Mononuclear cell (primary cell): Measurements from ENCODE around the gene SPTLC3. TPM values are rescaled to one million over a fixed set of nuclear protein-coding genes. Genes with fewer than 3 reads are reported as not detected.

Source experiments
- H3K27me3 ChIP-seq: 2 replicates; pipeline ENCODE4 v1.6.0; 2011; ENCODE audit warnings: low read length, control low read depth; ENCODE audit not compliant: insufficient read depth
- H3K4me1 ChIP-seq: 2 replicates; pipeline ENCODE4 v1.5.1; 2011; ENCODE audit warnings: mild to moderate bottlenecking, low read length, control low read depth; ENCODE audit not compliant: insufficient read depth
- H3K4me3 ChIP-seq: 2 replicates; pipeline ENCODE4 v1.5.1; 2011; ENCODE audit warnings: mild to moderate bottlenecking, low read length, moderate library complexity
- H3K9me3 ChIP-seq: 2 replicates; pipeline ENCODE4 v1.5.1; 2011; ENCODE audit warnings: low read depth, mild to moderate bottlenecking, control low read depth, low read length
- total RNA-seq: library from RNA; depleted of rRNA; stranded (reverse); fragments of >200 nt; gene quantifications from one replicate; pipeline ENCODE4 v1.2.3, GENCODE V29; 2012

The SPTLC3 gene
- total RNA-seq, 1 donor = 1.0 TPM

DNA sequence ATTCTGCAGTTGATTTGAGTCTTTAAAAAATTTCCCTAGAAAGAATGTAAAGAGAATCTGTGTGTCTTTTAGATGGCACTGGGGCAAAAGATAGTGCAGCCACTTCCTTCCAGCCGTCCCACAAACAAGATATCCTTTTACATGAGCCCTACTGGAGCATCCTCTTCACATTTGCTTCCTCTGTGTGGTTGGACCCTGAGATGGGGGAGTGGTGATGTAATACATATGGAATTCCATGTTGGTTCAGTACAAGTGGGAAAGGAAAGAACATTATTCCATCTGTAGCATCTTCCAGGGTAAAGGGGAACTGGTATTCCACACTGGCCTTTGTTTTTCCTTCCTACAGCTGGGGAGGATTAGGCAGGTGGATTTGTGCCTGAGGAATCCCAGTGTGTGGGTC lies 133.4 kb downstream of the SPTLC3 start:
- Histone ChIP-seq H3K9me3 (no peaks in the 10 kb centered on the region), H3K4me1 (no peaks in the 10 kb centered on the region), H3K4me3 (no peak overlapping the region), H3K27me3 (no peaks in the 10 kb centered on the region)

- Histone ChIP-seq H3K27me3 (no peaks in the 10 kb centered on the region), H3K4me1 (no peaks in the 10 kb centered on the region), H3K9me3 (no peaks in the 10 kb centered on the region), H3K4me3 (no peak overlapping the region)
These were observed 138.5 kb downstream of the SPTLC3 start for GRCh38 chr20:13147071-13147963.

DNA sequence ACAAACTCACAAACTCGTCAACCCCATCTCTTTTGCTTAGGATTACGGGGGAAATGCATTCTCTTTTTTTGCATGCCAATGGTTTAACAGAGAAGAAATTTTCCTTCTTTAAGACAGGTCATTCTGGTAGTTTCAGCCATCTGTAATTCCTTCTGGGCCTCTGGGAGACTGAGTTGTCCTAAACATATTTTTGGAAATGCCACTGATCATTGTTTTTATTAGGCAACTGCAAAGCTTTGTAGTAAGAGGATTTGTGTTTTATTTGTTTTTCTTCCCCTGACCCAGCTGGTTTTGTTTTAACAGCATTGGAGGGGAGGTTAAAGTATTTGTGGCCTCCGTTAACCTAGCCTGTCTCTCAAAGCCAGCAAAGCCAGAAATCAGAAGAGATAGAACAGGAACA lies 139.2 kb downstream of the SPTLC3 start:
- H3K4me1 ChIP-seq = no peaks in the 10 kb centered on the region
- H3K27me3 ChIP-seq = no peaks in the 10 kb centered on the region
- H3K4me3 ChIP-seq = no peak overlapping the region
- H3K9me3 ChIP-seq = no peaks in the 10 kb centered on the region

GRCh38 chr20:13148402-13148801 lies 139.6 kb downstream of the SPTLC3 start:
- Histone ChIP-seq H3K4me1 (no peaks in the 10 kb centered on the region), H3K27me3 (no peaks in the 10 kb centered on the region), H3K4me3 (no peak overlapping the region), H3K9me3 (no peaks in the 10 kb centered on the region)

DNA sequence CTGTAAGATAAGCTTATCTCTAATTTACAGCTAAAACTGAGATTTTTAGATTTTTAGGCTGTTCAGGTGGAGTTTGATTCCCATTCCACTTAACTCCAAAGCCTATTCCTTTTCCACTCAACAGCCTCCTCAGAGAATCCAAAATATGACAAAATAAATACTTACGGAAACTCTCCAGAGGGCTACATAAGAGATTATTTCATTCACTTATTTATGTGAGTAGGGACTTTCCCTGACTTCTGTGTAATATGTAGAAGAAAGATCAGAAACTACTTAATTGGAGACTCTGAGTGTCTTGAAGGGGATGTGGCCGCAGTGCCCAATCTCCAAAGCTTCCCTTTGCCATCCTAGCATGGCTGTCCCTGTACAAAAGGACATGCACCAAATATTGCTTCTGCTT lies 140.2 kb downstream of the SPTLC3 start:
- no peaks in the 10 kb centered on the region for H3K27me3 ChIP-seq
- no peaks in the 10 kb centered on the region for H3K9me3 ChIP-seq
- no peak overlapping the region for H3K4me3 ChIP-seq
- no peaks in the 10 kb centered on the region for H3K4me1 ChIP-seq

- Histone ChIP-seq H3K4me3 (no peak overlapping the region), H3K9me3 (no peaks in the 10 kb centered on the region), H3K4me1 (no peaks in the 10 kb centered on the region), H3K27me3 (no peaks in the 10 kb centered on the region)
These were observed 140.8 kb downstream of the SPTLC3 start for GRCh38 chr20:13149371-13150105.

GRCh38 chr20:13158369-13158768 lies 149.6 kb downstream of the SPTLC3 start:
- no peaks in the 10 kb centered on the region for H3K9me3 ChIP-seq
- H3K4me3 ChIP-seq = no peak overlapping the region
- H3K4me1 ChIP-seq = no peaks in the 10 kb centered on the region
- no peaks in the 10 kb centered on the region for H3K27me3 ChIP-seq

GRCh38 chr20:13159889-13160288 lies 151.1 kb downstream of the SPTLC3 start:
- Histone ChIP-seq H3K4me3 (no peak overlapping the region), H3K4me1 (no peaks in the 10 kb centered on the region)

GRCh38 chr20:13165203-13165602 lies 156.4 kb downstream of the SPTLC3 start:
- H3K4me3 ChIP-seq = no peak overlapping the region
- H3K4me1 ChIP-seq = no peaks in the 10 kb centered on the region
- H3K27me3 ChIP-seq = no peaks in the 10 kb centered on the region

More at GRCh38 chr20:13159889-13160288, 151.1 kb downstream of the SPTLC3 start:
- Histone ChIP-seq H3K9me3 (no peaks in the 10 kb centered on the region), H3K27me3 (no peaks in the 10 kb centered on the region)

DNA sequence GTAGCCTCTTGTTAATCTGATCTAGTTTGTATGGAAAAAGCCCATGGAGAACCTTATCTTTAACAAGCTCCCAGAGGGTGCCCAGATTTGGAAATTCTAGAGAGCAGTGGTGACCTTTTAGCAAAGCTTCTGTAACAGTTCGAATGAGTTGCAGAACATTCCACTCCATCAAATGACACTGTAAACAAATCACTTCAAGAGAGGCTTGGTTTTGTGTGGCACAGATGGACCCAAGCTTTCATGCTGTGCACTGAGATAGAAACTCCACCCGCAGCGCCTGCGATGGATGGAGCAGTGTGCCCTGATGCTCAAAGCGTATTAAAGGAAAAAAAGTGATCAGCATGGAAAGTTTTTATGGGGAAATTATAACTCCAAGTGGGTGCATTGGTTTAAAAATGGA lies 157.2 kb downstream of the SPTLC3 start:
- no peaks in the 10 kb centered on the region for H3K27me3 ChIP-seq
- H3K9me3 ChIP-seq = no peaks in the 10 kb centered on the region
- no peaks in the 10 kb centered on the region for H3K4me1 ChIP-seq
- no peak overlapping the region for H3K4me3 ChIP-seq

More at GRCh38 chr20:13165203-13165602, 156.4 kb downstream of the SPTLC3 start:
- H3K9me3 ChIP-seq = no peaks in the 10 kb centered on the region

GRCh38 chr20:13166437-13166836 lies 157.7 kb downstream of the SPTLC3 start:
- Histone ChIP-seq H3K27me3 (no peaks in the 10 kb centered on the region), H3K4me3 (no peak overlapping the region), H3K4me1 (no peaks in the 10 kb centered on the region), H3K9me3 (no peaks in the 10 kb centered on the region)

GRCh38 chr20:13169086-13169485 lies 160.3 kb downstream of the SPTLC3 start:
- H3K27me3 ChIP-seq = no peaks in the 10 kb centered on the region
- H3K4me1 ChIP-seq = no peaks in the 10 kb centered on the region
- no peak overlapping the region for H3K4me3 ChIP-seq
- no peaks in the 10 kb centered on the region for H3K9me3 ChIP-seq

DNA sequence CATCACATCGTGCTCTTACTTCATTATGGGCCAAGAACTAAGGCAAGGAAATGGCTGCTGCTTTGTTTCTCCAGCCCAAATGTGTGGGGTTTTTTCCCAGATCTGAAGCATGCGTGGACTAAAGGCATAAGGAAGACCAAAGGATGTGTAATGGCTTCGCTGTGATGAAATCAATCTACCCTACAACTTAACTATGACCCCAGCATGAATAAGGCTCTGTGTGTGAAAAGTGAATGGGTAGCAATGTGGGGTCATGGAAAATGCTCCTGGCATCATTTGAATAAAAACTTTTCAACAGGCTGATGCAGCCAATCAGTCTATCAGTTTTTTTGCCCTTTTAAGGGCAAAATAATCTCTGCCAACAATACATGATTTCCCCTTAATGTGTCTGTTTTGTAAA lies 162.0 kb downstream of the SPTLC3 start:
- Histone ChIP-seq H3K27me3 (no peaks in the 10 kb centered on the region), H3K4me3 (no peak overlapping the region), H3K4me1 (no peaks in the 10 kb centered on the region), H3K9me3 (no peaks in the 10 kb centered on the region)

- Histone ChIP-seq H3K27me3 (peaks cover 5% of the 10 kb centered on the region), H3K4me1 (no peaks in the 10 kb centered on the region), H3K4me3 (no peak overlapping the region), H3K9me3 (no peaks in the 10 kb centered on the region)
These were observed 164.4 kb downstream of the SPTLC3 start for GRCh38 chr20:13173201-13173600.

DNA sequence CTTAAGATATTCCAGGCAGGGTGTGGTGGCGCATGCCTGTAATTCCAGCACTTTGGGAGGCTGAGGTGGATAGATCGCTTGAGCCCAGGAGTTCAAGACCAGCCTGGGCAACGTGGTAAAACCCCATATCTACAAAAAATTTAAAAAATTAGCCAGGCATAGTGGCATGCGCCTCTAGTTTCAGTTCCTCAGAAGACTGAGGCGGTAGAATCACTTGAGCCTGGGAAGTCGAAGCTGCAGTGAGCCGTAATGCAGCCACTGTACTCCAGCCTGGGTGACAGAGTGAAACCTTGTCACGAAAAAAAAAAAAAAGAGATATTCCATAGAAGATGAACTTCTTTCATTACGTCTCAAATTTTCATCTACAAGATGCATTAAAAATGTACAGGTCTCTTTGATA lies 165.6 kb downstream of the SPTLC3 start:
- Histone ChIP-seq H3K9me3 (peaks cover 3% of the 10 kb centered on the region), H3K4me1 (no peaks in the 10 kb centered on the region), H3K4me3 (no peak overlapping the region), H3K27me3 (peaks cover 5% of the 10 kb centered on the region)
